Upper lobe of right lung (tissue), 1 donor: Measurements from ENCODE around the gene TSPAN14. TPM values are rescaled to one million over a fixed set of nuclear protein-coding genes. Genes with fewer than 3 reads are reported as not detected.

Source experiments
- ATAC-seq: fragments of 200-7000 bp; cut with Tn5 transposase; one replicate; pipeline ENCODE4 v1.9.1; 2020; ENCODE audit warnings: mild to moderate bottlenecking, moderate library complexity
- DNase-seq: peaks from one replicate; pipeline ENCODE4 v3.0.0-alpha.2; 2020
- H3K27ac ChIP-seq: fragments of 200-600 bp; one replicate; pipeline ENCODE4 v1.8.0; 2022
- H3K27me3 ChIP-seq: fragments of 200-600 bp; one replicate; pipeline ENCODE4 v1.8.0; 2022; ENCODE audit warnings: mild to moderate bottlenecking
- H3K36me3 ChIP-seq: fragments of 200-600 bp; one replicate; pipeline ENCODE4 v1.8.0; 2022
- H3K4me1 ChIP-seq: fragments of 200-600 bp; one replicate; pipeline ENCODE4 v1.8.0; 2022
- H3K4me3 ChIP-seq: fragments of 200-600 bp; one replicate; pipeline ENCODE4 v1.8.0; 2022; ENCODE audit warnings: mild to moderate bottlenecking
- H3K9me3 ChIP-seq: fragments of 200-600 bp; one replicate; pipeline ENCODE4 v1.8.0; 2022
- intact Hi-C: fragments of 100-400 bp; cut with DNase I; formaldehyde crosslinking; loops from one replicate; pipeline ENCODE4 v1.11.0; 2022
- total RNA-seq: library from RNA; stranded (reverse); fragmentation: NEBNext Ultra II Directional; extraction: Animal tissue kit (Norgen Biotek cat#: 25700); gene quantifications from one replicate; pipeline ENCODE4 v1.2.1, GENCODE V29; 2021
- TF ChIP-seq, protein P1 (sequence below): fragments of 200-600 bp; IDR thresholded peaks from one replicate; pipeline ENCODE4 v1.8.0; 2022; ENCODE audit warnings: antibody characterized with exemption
- donor health status: DM: no; HTN: yes; CAD: no; lungs with severe emphysema.

TSPAN14 gene
- total RNA-seq, 1 donor from 2014 or later, result 157 TPM

DNA sequence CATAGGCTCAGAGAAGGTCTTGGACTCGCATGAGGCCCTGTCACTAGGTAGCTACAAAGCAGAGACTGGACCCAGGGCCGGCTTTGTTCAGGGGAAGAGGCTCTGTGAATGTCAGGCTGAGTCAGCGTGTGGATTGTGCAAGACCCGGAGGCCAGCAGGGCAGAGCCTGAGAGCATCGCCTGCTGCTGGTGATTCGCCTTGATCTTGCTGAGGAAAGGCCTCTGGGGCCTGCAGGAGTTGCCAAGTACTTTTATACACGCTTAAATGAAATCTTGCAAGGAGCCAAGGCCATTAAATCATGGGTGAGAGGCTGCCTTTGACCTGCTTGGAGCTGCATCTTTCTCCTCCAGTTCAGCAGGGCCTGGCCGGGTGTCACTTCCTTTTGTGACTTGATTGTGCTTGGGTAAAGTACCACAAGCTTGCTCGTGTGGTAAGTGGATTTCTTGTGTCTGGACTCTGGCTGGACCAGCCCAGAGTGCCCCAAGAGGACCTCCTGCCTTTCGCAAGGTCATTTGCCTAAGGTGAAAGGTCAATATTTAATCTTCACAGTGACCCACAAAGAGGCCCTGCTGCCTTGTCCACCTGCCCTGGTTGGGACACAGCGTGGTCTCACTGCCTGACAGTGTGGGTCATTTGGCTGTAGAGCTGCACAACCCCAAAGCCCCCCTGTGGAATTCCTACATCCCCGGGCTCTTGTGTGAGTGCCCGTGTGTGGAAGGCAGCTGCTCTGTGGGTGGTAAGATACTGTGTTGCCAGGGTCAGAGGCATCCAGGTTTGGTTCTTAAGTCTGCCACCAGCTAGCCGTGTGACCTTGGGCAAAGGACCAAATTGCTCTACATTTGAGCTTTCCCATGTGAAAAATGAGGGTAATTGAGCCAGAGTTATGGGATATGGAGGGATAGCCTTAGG, 45.0 kb downstream of the TSPAN14 start:
- peak; percentile 86 for ATAC-seq
- TF ChIP-seq, protein P1, sequence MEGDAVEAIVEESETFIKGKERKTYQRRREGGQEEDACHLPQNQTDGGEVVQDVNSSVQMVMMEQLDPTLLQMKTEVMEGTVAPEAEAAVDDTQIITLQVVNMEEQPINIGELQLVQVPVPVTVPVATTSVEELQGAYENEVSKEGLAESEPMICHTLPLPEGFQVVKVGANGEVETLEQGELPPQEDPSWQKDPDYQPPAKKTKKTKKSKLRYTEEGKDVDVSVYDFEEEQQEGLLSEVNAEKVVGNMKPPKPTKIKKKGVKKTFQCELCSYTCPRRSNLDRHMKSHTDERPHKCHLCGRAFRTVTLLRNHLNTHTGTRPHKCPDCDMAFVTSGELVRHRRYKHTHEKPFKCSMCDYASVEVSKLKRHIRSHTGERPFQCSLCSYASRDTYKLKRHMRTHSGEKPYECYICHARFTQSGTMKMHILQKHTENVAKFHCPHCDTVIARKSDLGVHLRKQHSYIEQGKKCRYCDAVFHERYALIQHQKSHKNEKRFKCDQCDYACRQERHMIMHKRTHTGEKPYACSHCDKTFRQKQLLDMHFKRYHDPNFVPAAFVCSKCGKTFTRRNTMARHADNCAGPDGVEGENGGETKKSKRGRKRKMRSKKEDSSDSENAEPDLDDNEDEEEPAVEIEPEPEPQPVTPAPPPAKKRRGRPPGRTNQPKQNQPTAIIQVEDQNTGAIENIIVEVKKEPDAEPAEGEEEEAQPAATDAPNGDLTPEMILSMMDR, result no peak
- H3K4me3 ChIP-seq, result no peak overlapping the region
- intact Hi-C loops, result no loop called here
- DNase-seq, result peak; percentile 93
- H3K27me3 ChIP-seq, result no peaks in the 10 kb centered on the region
- H3K9me3 ChIP-seq, result no peaks in the 10 kb centered on the region
- peaks cover 96% of the 10 kb centered on the region for H3K4me1 ChIP-seq
- H3K27ac ChIP-seq, result peak overlapping the region; percentile 86
- H3K36me3 ChIP-seq, result no peaks in the 10 kb centered on the region

DNA sequence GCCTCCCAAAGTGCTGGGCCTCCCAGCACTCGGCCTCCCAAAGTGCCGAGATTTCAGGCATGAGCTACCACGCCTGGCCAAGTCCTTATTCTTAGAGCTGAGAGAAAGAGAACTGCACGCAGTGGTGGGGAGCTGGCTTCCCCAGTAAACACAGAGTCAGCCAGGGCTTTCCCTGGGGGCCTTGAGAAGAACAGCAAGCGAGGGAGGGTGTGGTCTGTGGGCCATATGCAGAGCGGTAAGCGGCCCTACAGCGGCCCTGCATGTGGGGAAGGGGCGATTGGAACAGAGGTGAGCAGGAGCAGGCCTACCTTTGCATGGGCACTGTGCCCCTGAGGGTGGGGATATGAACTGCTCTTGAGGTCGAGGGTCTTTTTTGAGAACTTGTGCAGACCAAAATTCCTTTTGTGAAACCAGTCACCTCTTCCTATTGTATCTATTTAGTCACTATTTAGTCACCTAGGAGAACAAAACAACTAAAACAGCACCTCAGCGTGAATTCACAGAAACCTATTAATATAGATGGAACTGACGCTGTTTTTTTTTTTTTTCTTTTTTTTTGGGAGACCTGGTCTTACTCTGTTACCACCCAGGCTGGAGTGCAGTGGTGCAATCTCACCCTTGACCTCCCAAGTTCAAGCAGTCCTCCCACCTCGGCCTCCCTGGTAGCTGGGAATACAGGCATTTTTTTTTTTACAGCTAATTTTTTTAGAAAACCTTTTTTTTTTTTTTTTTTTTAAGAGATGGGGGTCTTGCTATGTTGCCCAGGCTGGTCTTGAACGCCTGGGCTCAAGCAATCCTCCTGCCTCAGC, 46.7 kb downstream of the TSPAN14 start:
- ATAC-seq (no peak), DNase-seq (peak; percentile 64)
- H3K27me3 ChIP-seq, result no peaks in the 10 kb centered on the region
- peaks cover 97% of the 10 kb centered on the region for H3K4me1 ChIP-seq
- intact Hi-C loops, result no loop called here
- peak overlapping the region; percentile 86 for H3K27ac ChIP-seq
- H3K9me3 ChIP-seq, result no peaks in the 10 kb centered on the region
- H3K4me3 ChIP-seq, result no peak overlapping the region
- peaks cover 9% of the 10 kb centered on the region for H3K36me3 ChIP-seq
- TF ChIP-seq, protein P1, result no peak

DNA sequence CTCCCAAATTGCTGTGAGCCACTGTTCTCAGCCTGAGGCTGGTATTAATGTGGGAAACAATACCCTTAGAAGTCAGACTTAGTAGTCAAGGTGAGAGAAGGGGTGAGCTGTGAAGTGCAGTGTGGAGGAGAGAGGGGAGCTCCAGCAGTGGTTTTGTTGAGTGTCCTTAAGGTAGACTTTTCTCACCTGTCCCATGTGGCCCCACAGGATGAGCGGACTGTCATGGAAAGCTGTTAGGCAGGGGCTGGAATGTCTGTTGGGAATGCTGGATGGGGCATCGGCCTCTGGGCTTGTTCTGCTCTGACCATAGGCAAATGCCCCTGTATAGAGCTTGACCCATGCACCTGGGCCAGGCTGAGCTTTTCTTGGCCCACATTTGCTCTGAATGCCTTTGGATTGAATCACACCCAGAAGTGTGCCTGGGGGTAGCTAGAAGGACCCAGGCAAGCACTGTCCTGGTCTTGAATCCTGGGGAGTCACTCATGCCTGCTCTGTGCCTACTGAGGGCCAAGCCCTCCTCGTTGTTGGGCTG, 47.3 kb downstream of the TSPAN14 start:
- Histone ChIP-seq H3K36me3 (peaks cover 14% of the 10 kb centered on the region), H3K9me3 (no peaks in the 10 kb centered on the region), H3K4me3 (no peak overlapping the region), H3K4me1 (peaks cover 96% of the 10 kb centered on the region), H3K27me3 (no peaks in the 10 kb centered on the region), H3K27ac (peak overlapping the region; percentile 86)
- TF ChIP-seq, protein P1, result no peak
- DNase-seq, result peak; percentile 48
- ATAC-seq, result no peak
- intact Hi-C loops, result no loop called here

DNA sequence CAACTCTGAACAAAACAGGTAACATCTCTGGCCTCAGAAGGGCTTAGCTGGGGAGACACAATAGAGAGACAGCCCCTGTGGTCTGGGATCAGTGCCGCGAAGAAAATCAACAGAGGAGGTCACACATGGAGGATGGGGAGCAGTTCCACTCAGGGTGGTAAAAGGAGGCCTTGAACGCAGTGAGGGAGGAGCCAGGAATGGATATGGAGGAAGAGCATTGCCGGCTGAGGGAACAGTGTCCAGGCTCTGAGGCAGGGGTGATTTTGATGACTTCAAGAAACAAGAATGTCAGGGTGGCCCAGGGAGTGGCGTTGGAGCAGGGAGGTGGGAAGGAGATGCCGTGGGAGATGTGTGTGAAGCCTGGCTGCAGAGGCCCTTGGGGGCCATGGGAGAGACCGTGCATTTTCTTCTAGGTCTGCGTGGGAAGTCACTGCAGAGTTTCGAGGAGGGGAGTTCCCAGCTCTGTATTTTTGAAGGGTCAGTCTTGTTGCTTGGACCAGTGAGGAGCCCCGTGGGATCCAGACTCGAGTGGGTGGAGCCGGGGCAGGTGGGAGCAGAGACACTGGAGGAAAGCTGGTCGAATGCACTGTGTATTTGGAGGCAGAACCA, 47.9 kb downstream of the TSPAN14 start:
- peak overlapping the region; percentile 36 for H3K27ac ChIP-seq
- H3K36me3 ChIP-seq, result peaks cover 19% of the 10 kb centered on the region
- no peaks in the 10 kb centered on the region for H3K9me3 ChIP-seq
- intact Hi-C loops, result no loop called here
- DNase-seq, result no peak
- TF ChIP-seq, protein P1, result no peak
- H3K4me1 ChIP-seq, result peaks cover 98% of the 10 kb centered on the region
- H3K4me3 ChIP-seq, result no peak overlapping the region
- no peak for ATAC-seq
- no peaks in the 10 kb centered on the region for H3K27me3 ChIP-seq
